ENCODE measurements around the gene CCN6.
A peak's percentile ranks its signal among the peaks of the same experiment; 100 is the strongest.
"Not testable (repeated sequence)": the region's sequence is repeated elsewhere in the genome, so short reads cannot be mapped to it uniquely, and the experiment has no call there.

CCN6 gene

DNA sequence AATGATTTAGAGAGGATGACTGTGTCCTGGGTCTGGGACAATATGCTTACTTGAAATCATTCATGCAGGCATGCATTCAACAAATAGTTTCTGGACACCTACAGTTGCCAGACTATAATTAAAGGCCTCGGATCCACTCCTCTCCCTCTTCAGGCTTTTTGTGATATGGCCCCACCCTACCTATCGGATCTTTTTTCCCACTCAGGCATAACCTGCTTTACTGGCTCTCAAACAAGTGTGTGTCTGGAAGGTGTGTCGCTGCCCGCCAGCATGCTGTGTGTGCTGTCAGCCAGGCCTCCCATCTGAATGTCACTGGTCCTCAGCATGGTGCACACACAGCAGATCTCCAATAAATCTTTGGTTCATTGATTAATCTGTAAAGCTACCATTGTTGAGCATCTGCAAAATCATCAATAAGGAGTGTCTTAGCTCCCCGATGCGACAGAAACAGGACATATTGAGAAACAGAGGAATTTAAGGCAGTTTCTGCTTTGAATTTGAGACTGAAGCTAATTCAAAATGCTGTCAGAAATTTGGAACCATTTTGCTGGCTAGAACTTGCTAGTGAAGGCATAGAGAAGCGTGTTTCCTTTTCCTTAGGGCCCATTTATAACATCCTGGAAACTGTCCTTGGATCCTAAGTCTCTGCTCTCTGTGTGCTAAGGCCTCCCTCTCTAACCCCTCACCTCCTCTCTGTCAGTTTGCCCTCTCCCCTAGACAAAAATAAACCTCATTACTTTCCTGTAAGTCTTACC, 23.5 kb upstream of the CCN6 start:
- DNase-seq = no peak

- no peak for DNase-seq
Measured at GRCh38 chr6:112030961-112031660, 22.8 kb upstream of the CCN6 start.

DNA sequence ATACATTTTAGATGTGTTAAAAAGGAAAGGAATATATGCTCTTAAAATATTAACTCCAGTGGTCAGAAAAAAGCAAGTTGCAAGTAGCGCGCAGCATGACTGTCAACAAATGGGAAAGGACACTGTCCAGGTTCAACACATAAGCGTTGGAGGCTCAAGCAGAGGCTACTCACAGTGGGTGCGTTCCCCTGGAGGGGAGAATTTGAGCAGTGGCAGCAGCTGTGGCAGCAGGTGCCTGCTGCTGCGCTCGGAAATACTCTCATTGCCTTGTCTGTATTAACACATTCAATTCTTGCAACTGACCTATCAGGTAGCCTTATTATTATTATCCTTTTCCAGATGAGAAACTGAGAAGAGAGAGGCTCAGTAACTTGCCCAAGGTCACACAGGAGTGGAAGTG, 21.9 kb upstream of the CCN6 start:
- DNase-seq = no peak

- DNase-seq = no peak
Measured at GRCh38 chr6:112032728-112033127, 21.2 kb upstream of the CCN6 start.

DNA sequence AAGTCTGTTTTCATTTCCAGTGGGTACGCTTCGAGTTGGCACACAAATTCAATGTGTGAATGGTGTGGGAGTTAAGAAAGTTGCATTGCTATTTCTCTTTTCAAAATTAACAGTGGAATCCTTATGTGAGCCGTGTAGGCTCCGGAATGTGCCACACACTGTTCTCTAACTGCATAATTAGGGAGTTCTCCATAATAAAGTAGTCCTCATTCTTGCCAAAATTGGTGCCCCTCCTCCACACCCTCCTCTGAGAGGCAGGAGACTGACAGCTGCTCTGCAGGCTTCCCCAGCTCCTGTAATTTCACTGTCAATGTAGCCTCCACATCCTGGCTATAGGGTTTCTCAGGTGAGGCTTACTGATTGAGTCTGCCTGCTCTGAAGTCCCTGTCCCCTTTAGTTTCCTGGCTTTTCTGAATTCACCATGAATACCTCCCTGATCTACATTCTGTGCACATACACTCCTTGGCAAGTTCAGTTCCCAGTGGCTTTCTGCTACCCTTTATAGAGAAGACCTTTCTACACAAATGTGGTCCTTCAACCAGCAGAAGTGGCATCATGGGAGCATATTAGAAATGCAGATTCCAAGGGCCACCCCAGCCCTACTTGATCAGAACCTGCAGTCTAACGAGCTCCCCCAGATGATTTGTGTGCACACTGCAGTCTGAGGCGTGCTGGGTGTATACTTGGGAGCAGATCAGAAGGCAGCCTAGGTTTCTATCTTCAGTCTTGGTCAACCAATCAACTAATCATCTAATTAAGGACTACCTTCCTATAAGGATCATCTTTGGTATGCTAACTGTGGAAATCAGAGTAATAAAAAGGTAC, 19.9 kb upstream of the CCN6 start:
- no peak for DNase-seq

DNA sequence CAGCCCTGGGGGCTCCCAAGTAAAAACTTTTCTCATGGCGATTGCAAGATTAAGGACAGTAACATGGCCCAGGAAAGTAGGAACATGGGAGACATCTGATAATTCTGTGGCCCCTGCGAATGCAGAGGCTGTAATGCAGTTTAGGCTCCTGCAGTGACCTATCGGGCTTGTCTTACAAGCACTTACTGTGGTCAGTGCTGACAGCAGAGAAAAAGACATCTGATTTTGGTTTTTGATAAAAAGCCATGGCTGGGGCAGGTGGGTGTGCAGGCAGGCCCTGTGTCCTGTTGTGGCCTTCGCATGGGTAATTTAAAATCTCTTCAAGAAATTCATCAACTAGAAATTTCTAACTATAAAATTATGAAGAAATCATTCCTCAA, 19.3 kb upstream of the CCN6 start:
- no peak for DNase-seq

- DNase-seq = peak; percentile 11
Measured at GRCh38 chr6:112036088-112036637, 17.7 kb upstream of the CCN6 start.

DNA sequence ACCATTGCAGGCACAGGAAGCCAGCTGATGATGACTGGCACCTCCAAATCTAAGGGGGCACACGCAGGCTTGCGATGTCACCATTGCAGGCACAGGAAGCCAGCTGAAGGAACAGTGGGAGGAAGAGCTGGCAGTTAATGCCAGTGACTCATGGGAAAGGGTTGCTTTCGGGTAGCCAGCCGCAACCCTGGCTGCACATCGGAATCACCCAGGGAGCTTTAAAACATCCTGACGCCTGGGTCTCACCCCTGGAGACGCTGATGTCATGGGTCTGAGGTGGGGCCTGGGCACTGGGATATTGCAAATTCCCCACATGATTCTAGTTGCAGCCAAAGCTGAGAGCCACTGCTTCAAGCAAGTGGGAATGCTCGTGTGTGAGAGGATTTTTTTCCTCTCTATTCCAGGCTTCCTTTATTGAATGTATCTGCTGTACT, 16.1 kb upstream of the CCN6 start:
- peak; percentile 26 for DNase-seq

DNA sequence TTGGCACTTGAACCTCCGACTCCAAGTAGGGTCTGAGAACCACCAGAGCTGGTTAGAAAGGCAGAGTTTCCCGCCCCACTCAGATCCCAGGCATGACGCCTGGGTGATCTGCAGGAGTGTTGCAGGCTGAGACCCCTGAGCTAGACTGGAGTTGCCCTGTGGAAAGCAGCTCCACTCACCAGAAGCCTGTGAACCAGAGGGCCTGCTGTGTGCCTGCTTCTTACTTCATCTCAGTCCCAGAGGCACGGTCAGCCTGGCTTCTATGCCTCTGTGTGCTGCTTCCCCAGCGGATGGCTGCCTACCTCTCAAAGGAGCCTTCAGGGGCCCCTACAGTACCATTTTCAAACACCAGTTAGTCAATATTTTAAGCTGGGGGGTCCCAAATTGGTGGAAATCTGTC, 15.6 kb upstream of the CCN6 start:
- no peak for DNase-seq

DNA sequence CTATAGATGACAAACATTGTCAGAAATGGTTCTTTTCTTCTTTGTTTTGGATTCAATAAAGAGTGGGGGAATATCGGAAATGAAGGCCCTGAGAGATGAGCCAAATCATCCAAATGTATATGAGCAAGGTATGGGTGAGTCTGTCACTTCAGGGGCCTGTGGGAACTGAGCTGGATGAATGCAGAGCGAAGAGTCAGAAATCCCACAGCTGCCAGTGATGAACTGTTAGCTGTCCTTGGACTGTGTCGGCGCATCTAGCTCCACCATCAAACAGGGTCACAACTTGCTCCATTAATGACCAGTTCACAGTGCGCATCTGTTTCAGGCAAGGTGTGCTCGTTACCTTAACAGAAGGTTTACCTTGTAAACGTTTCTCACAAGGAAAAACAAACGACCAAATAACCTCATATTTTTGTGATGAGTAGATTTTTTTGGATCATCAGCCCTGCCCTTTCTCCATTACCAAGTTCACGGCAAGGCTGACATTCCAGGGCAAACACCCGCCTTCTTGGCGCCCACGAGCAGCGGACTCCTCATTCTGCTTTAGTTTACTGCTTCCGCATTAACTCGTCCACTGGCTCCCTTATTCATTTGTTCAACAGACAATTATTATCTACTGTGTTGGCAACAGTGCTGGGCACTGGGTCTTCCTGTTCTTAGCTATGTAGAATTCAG, 15.0 kb upstream of the CCN6 start:
- no peak for DNase-seq

- DNase-seq = no peak
Measured at GRCh38 chr6:112039431-112039770, 14.5 kb upstream of the CCN6 start.

DNA sequence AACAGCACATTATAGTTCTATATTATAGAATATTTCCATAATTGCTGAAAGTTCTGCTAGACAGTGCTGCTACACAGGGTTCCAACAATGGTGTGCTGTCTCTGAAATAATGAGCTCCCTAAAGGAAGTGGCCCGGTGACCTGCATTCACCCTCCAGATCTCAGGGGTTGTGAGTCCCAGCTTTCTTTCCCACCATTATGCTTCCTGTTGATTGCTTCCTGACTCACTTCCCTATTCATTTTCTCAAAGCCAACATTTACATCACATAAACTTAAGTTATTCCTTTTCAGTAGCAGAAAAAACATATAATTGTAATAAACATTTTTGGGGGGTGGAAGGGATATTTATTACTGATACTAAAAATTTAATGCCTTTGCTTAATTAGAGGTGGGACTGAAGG, 12.9 kb upstream of the CCN6 start:
- no peak for DNase-seq

DNA sequence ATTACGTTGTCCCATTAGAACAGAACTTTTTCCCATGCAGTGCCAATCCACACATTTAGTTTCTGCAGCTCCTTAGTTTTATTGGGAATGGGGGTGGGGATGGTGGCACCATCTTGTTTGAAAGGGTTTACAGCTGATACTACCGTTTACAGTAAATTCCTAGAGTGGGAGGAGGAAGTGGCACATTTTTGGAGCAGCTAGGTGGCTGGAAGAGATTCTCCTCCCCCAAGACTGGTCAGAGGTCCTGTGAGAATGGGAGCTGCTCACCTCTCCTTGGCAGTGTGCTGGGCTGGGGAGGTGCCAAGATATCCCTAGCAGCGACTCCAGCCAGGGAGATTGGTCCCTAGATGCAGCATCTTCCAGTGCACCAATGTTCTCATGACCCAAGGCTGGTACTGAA, 12.4 kb upstream of the CCN6 start:
- no peak for DNase-seq

DNA sequence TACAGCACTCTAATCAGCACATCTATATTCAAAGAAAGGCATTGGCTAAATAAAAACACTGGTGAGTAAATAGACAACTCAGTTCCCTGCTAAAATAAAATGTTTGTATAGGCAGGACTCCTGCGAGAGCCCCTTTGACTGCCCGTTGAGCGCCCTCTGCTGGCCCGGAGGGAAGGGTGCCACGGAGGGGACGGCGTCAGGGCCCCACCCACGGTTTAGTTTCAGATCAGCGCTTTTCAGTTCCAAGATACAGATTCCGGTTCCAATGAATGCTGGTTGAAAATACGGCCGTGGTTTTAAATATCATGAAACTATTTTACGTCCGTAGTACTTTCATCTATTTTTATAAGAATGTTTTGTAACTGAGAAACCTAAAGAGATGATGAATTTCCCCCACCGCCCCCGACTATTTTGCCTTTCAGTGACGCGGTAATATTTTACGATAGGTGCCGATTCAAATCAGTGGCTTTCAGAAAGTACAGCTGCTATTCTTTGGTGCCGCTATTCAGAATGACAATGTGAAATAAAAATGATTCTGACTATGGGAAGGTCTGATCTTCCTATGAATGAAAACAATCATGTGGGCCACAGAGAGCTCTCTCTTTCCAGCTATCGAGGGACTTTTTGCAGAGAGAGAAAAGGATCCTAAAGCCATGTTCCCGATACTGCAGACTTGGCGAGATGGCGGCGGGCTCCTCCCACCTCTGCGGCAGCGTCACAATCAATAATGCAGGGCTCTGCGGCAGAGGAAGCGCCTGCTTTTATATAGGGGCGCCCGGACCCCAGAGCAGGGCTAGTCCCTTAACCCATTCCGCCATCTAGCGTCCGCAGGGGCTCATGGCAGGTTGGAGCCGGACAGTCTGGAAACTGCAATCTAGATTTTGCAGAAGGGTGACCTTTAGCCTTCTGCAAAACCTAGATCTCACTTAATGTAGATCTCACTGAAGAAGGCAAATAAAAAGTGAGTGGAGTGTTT, 10.6 kb upstream of the CCN6 start:
- DNase-seq = peak; percentile 95

GRCh38 chr6:112044196-112044595, 9.7 kb upstream of the CCN6 start:
- DNase-seq = no peak

DNA sequence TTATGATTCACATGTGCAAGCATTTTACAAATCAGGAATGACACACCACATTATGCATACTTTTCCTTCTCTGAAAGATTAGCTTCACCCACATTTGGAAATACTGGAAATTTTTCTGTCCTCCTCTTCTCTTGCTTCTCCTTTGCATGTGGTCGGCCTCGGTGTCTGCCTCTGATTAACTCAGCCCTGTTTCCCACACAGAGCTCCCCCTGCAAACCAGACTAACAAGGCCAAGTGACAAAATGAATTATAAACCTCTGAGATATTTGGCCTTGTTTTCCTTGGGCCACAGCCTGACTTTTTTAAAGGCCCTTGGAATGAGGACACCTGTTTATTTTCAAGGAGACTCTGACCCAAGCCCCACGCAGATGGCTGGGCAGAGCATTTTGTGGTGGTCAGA, 9.0 kb upstream of the CCN6 start:
- no peak for DNase-seq

DNA sequence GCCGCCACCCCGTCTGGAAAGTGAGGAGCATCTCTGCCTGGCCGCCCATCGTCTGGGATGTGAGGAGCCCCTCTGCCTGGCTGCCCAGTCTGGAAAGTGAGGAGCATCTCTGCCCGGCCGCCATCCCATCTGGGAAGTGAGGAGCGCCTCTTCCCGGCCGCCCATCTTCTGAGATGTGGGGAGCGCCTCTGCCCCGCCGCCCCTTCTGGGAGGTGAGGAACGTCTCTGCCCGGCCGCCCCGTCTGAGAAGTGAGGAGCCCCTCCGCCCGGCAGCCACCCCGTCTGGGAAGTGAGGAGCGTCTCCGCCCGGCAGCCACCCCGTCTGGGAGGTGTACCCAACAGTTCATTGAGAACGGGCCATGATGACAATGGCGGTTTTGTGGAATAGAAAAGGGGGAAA, 6.4 kb upstream of the CCN6 start:
- DNase-seq = not testable (repeated sequence)

GRCh38 chr6:112049026-112049799, 4.7 kb upstream of the CCN6 start:
- DNase-seq = no peak

DNA sequence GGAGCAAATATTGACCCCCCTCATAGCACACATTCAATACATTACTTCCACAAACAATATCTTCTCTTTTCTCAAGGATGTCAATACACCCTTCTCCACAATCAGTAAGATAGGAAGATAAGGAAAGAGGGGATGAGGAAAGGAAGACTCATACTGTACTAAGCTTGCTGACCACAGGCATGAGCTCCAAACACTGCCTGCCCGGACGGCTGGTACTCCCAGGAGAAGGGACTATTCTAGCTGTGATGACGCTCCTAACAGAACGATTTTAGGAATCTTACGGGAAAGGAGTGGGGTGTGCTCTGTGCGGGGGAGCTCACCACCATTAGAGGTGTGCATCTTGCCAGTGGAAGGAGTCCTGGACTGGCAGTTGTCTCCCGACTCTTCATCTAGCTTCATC, 3.9 kb upstream of the CCN6 start:
- DNase-seq = no peak

DNA sequence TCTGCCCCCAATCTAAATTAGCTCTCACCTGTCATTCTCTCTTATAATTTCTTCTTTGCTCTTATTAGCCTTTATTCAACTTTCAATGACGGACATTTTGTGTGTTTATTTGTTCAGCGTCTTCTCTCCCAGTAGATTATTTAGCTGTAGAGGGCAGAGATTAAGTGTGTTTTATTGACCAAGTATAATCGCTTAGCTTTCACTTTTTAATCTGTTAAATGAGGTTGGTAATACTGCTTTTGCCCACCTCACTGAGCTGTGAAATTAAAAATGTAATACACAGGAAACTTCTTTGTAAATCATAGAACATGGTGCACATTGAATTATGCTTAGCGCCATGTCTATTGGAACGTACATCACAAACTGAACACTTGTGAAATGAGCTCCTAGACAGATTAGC, 3.5 kb upstream of the CCN6 start:
- no peak for DNase-seq

- not testable (repeated sequence) for DNase-seq
Measured at GRCh38 chr6:112051251-112051740, 2.6 kb upstream of the CCN6 start.
